HG03159 (cell line): ENCODE data around the gene KCNJ14.

Experiments
- ATAC-seq: cut with Tn5 transposase; IDR thresholded peaks from one replicate; pipeline ENCODE4 v1.9.1; 2021; ENCODE audit warnings: mild to moderate bottlenecking, moderate library complexity; ENCODE audit not compliant: unreplicated experiment

Gene KCNJ14

DNA sequence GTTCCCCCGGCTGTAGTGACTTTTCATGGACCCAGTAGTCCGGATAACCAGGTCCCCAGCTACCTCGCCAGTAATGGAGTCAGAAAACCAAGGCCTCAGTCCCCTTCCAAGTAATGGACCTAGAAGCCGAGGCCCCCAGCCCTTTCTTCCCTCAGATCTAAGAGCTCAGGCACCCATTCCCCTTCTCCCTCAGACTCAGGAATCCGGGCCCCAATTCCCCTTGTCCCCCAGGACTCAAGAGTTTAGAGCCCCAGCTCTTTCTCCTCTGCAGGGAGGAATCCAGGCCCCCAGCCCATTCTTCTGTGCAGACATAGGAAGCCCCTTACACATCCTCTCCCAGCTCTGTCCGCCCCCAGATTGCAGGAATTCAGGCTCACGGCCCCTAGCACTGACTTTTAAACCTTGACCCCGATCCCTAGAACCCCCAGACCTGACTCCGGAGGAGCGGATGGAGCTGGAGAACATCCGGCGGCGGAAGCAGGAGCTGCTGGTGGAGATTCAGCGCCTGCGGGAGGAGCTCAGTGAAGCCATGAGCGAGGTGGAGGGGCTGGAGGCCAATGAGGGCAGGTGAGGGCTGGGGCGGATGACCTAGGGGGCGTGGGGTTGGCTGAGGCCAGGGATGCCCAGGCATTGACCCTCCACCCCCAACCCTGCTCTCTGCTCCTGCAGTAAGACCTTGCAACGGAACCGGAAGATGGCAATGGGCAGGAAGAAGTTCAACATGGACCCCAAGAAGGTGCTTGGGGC, 14.7 kb downstream of the KCNJ14 start:
- no peak for ATAC-seq

DNA sequence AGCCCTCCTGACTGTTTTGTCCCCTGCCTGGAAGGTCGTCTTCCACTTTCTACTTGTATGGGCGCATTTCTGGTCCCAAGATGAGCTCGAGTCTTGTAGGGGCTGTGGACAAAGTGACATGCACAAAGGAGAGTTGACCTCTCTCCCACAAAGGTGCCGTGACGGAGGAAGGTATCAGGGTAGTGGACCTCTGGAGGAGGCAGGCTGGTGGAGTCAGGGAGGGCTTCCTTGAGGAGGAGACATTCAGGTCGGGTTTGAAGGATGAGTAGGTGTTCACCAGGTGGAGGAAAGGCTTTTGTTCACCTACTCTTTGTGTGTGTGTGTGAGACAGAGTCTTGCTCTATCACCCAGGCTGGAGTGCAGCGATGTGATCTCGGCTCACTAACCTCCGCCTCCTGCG, 15.5 kb downstream of the KCNJ14 start:
- no peak for ATAC-seq

DNA sequence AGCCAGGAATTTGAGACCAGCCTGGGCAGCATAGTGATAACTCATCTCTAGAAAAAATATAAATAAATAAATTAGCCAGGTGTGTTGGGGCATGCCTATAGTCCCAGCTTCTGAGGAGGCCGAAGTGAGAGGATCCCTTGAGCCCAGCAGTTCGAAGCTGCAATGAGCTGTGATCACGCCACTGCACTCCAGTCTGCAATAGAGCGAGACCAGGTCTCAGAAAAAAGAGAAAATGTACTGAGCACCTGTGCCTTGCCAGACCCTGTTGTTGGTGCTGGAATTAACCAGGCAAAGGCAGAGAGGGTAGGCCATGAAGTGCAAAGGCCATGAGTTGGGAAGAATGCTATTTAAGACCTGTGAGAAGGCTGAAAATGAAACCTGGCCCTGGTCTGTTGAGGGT, 16.5 kb downstream of the KCNJ14 start:
- no peak for ATAC-seq

DNA sequence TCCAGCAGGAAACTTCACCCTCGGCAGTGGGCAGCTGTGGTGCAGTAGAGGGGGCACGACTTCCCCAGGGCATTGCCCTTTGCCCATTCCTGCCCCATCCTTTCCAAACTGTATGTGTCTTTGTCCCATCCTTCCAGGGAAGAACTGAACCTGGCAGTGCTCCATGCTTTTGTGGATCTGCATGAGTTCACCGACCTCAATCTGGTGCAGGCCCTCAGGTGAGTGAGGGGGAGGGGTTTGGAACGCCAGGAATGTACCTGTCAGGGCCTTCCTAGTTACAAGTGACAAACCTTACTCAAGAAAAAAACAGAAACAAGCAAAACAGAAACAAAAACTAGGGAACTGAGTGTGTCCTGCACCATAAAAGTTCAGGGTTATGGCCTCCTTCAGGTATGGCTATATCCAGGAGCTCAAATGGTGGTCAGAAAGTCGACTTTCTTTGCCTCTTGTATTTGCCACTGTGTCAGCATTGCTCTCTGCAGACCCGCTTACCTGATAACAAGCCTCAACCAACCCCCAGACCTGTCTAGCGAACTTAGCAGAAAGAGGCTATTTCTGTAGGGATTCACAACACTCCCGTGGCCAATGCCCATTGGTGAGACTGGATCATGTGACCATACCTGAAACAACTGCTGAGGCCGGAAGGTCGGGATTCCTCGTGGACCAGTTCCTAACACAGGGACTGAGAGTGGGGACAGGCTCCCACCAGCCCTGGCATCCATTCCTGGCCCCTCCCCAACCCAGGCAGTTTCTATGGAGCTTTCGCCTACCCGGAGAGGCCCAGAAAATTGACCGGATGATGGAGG, 18.0 kb downstream of the KCNJ14 start:
- ATAC-seq: no peak

DNA sequence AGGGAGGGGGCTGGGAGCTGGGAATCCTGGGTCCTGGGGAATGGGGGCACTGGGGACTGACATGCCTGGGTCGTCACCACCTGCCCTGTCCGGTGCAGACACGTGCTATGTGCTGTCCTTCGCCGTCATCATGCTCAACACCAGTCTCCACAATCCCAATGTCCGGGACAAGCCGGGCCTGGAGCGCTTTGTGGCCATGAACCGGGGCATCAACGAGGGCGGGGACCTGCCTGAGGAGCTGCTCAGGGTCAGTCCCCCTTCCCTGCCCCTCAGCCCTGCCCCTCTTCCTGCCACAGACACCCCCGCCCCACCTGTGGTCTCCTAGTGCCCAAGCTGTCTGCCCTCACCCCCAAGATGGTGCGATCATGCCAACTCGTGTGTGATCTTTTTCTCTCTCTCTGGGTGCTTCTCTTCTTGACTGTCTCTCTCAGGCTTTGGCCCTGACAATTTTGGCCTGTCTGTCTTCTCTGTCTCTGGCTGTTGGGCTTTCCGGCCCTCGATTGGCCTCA, 18.8 kb downstream of the KCNJ14 start:
- no peak for ATAC-seq

DNA sequence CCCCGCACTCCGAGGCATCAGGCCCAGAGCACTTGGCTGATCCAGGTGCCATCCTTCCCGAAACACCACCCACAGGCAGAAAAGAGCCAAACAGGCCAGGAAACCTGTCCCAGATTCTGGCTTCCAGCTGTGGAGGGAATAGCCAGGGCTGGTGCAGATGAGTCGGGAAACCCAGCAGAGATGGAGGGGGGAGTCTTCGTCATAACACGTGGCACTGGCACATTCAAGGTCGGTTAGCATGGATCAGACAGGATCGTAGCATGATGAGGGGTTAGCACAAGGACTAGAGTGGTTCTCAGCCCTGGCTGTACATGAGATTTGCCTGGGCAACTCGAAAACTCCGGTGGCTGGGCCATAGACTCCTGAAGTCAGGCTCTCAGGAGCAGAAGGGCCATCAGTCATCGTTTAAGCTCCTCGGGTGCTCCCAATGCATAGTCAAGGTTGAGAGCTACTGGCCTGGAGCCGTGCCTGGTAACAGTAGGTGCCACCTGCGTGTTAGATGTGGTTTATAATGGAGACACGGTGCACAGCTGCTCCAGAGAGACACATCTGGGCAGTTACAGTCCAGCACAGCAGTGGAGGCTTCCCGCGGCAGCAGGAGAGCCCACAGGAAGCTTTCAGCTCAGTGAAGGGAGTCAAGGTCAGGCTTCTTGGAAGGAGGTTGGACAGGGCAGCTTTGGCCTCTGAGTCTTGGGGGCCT, 20.1 kb downstream of the KCNJ14 start:
- ATAC-seq: no peak

DNA sequence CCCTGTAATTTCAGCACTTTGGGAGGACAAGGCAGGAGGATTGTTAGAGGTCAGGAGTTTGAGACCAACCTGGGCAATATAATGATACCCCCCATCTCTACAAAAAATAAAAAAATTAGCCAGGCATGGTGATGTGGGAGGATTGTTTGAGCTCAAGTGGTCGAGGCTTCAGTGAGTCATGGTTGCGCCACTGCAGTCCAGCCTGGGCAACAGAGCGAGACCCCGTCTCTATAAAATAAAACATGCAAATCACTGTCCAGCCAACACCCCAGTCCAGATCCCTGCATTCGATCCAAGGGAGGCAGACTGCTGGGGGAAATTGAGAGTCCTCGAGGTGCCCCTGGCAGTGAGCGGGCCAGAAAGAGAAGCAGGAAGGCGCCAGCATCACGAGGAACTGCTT, 20.8 kb downstream of the KCNJ14 start:
- ATAC-seq: no peak

DNA sequence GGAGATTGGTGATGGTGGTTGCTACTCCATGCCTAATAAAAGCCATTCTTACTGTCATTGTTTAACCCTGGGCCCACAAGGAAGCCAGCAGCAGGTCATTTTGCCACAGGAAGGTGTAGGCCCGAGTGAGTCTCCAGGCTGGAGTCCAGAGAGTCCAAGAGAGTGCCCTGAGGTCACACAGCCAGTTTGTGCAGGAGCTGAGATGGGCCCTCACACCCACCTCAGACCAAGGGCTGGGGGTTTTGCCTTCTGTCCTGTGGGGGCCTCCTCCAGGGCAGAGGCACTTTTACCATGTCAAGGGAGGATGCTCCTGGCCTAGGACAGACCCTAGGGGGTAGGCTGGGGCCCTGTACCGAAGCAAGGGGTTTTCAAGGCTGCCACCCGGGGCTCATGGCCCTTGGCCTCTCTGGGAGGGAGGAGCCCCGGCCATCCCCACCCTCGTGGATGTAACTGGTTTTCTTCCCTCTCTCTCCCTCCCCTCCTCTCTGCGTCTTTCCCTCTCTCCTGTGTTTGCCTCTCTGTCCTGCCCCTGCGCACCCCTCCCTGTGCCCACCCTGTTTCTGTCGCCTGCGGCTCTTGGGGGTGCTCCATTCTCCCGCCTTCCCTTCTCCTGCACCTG, 21.8 kb downstream of the KCNJ14 start:
- no peak for ATAC-seq

DNA sequence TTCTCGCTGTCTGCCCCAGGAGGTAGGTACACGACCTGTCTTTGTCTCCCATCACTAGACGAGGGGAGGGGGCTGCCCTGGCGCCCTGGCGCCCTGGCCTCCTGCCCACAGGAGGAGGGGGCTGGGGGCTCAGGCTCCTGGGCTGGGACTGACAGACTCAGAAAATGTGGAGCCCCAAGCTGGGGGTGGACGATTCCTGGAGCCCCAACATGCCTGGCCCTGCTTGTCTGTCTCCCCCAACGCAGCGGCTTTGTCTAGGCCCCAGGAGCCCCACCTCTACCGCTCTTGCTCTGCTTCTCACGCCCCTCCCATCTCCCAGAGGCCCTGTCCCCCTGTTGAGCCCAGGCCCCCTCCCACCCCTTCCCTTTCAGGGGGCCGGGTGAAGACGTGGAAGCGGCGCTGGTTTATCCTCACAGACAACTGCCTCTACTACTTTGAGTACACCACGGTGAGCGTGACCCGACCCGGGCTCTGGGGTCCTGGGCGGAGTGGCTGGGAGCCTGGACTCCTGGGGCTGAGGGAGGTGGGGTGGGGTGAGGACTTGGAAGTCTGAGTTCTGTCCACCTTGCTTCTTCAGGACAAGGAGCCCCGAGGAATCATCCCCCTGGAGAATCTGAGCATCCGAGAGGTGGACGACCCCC, 22.4 kb downstream of the KCNJ14 start:
- no peak for ATAC-seq

DNA sequence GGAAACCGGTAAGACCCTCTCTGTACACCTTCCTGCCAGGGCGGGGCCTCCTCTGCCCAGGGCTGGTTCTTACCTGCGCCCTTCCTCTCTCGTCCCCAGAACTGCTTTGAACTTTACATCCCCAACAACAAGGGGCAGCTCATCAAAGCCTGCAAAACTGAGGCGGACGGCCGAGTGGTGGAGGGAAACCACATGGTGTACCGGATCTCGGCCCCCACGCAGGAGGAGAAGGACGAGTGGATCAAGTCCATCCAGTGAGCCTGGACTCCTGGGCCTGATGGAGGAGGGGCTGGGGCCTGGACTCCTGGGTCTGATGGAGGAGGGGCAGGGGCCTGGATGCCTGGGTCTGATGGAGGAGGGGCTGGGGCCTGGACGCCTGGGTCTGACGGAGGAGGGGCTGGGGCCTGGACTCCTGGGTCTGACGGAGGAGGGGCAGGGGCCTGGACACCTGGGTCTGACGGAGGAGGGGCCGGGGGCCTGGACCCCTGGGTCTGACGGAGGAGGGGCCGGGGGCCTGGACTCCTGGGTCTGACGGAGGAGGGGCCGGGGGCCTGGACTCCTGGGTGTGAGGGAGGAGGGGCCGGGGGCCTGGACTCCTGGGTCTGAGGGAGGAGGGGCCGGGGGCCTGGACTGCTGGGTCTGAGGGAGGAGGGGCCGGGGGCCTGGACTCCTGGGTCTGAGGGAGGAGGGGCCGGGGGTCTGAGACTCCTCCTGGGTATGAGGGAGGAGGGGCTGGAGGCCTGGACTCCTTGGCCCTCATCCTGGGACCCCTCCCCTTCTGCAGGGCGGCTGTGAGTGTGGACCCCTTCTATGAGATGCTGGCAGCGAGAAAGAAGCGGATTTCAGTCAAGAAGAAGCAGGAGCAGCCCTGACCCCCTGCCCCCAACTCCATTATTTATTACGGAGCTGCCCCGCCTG, 23.2 kb downstream of the KCNJ14 start:
- ATAC-seq: no peak

DNA sequence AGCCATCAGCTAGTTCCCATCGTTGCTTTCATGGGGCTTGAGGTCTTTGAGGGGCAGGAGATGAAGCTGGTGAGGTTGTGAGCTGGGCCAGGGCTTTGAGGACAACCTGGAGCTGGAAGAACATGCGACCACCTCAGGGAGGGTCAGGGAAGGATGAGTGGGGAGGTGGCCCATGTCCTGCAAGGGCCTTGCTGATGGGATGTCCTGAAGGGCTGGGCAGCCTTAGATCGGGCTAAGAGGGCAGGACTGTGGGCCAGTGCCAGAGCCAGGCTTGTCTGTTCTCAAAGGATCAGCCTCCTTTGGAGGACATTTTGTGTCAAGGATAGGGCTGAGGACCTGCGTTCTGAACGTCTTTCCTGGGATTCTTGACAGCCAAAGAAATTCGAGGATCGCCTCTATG, 24.3 kb downstream of the KCNJ14 start:
- no peak for ATAC-seq

DNA sequence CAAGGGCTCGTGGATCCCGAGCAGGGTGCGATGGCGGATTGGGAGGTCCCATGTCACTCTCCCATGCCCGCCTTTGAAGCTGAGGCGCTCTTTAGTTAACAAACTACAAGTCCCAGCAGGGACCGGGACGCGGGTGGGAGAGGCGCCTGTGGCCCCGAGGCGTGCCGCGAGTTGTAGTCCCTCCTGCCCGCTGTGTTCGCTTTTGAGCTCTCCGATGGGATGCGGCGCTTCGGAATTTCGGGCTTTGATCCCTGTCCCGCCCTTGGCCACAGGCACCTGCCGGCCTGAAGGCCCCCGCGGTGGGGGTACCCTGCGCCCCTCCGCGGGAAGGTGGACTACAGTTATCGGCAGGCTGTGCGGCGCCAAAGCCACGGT, 24.8 kb downstream of the KCNJ14 start:
- ATAC-seq: no peak

DNA sequence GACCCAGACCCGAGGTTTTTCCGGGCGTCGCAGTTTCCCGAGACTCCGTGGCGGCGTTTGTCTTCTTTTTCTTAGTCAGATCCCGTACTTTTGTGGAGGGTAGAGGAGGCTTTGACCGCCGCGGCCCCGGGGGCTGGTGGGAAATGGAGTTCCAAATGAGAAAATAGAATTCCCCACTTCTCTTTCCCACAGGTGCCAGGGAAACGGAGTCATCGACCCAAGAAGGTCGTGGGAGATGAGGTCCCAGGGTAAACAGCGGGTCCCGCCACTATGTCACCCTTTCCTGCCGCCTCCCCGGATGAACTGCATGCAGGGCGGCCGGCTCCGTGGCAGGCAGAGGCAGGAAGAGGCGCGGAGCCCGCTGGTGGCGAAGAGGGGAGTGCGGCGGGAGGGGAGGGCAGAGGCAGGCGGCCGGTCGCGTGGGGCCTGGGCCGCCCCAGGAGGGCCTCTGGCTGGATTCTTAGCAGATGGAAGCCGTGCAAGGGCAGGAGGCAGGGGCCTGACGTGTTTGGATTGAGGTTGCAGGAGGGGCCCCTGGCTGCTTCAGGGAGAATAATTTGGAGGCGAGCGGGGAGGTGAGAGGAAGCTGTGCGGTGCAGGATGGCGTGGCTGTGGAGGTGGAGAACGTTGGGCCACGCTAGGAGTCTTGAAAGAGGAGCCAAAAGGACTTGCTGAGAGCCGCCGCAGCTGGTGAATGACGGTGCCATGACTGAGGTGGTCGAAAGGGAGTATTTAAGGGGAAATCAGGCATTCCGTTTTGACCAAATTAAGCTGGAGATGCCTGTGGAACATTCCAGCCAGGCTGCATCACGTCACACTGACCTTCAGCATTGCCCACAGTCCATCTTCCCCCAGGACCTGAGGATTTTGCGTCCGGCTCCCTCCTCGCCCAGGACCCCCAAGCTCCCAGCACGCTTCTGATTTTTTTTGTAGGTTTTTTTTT, 25.5 kb downstream of the KCNJ14 start:
- ATAC-seq: no peak

DNA sequence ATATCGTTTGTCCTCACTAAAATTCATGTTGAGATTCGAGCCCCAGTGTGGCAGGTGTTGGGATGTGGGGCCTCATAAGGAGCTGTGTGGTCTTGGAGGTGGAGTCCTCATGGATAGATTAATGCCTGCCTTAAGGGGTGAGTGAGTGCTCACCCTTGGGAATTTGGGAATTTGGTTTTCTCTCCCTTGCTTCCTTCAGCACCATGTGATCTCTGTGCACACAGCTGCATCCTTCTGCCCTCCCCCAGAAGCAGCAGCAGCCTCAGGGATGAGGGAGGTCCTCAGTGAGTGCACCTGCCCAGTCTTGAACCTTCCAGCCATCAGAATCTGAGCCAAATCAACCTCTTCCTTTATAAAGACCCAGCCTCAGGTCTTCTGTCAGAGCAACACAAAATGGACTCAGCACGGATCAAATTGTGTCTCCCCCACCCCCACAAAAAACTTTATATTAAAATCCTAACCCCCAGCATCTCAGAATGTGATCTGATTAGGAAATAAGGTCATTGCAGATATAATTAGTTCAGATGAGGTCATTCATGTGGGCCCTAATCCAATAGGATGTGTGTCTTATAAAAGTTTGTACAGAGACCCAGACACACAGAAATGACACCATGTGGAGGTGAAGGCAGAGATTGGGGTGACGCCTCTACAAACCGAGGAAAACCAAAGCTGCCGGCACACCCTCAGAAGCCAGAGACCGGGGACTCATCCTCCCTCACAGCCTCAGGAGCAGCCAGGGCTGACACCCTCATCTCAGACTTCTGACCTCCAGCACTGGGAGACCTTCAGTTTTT, 26.7 kb downstream of the KCNJ14 start:
- no peak for ATAC-seq

DNA sequence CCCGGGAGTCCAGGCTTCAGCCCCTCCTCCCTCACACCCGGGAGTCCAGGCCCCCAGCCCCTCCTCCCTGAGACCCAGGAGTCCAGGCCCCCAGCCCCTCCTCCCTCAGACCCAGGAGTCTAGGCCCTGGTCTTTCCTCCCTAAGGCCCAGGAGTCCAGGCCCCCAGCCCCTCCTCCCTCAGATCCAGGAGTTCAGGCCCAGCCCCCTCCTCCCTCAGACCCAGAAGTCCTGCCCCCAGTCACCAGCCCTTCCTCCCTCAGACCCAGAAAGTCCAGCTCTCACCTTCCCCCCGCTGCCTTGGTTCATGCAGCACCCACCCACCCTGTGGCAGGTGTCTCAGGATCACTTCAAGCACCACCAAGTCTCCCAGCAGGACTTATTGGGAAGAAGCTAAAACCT, 27.9 kb downstream of the KCNJ14 start:
- no peak for ATAC-seq

DNA sequence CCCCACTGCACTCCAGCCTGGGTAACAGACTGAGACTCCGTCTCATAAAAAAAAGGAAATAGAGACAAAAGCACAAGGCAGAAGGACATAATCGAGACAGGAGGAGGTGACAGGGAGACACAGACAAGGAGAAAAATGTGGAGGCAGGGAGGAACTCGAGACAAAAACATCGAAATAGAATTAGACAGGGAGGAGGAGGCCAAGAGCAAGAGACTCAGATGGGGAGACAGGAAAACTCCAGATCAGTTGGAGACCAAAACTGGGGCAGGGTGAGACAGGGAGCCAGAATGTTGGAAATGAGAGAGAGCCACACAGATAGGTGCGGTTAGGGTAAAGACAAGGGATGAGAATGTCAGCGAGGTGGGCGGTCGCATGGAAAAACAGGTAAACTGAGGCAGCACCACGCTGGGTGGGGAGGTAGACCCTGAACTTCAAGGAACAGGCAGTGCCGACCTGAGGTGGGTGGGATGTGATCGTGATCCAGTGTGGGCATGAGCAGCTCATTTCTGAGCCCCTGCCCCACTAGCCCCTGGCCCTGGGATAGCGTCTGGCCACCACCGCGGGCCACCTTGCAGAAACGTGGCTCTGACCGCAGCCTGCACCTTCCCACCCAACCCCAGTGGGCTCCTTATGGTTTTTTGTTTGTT, 29.0 kb downstream of the KCNJ14 start:
- ATAC-seq: no peak

DNA sequence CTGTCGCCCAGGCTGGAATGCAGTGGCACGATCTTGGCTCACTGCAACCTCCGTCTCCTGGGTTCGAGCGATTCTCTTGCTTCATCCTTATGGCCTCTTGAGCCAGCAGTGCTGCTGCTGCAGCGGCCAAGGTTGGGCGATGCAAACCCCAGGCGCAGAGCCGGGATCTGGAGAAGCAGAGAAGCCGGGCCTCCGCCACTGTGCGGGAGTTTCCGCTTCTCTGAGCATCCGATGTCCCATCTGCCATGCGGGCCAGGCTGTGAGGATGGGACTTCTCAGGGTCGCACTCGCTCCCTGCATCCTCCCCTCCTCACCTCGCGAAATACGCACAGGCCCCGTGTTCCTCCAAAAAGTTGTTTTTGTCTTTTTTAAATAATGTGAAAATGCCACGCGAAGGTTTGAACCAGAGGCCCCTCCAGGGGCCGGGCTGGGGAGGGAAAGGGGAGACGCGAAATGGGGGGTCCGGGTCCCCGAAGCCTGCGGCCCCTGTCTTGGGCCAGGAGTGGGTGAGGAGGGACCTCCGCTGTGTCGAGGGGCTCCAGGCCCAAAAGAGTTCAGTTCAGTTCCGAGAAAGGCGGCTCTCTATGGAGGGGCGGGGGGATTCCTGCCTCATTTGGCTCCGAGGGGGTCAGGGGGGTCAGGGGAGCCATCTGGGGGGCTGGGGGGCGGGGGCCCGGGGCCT, 29.7 kb downstream of the KCNJ14 start:
- ATAC-seq: no peak
